IMR-90 (cell line): ENCODE data around the gene REC114. TPM values are rescaled to one million over a fixed set of nuclear protein-coding genes. Genes with fewer than 3 reads are reported as not detected.

Experiments
- ATAC-seq: fragments of 200-7000 bp; cut with Tn5 transposase; 2 replicates; pipeline ENCODE4 v1.9.1; 2020; ENCODE audit warnings: low read depth, mild to moderate bottlenecking, moderate library complexity
- BruUV-seq: library from RNA; stranded (reverse); fragments of 400-500 nt; replicated peaks from 2 replicates; lab custom pipeline; 2021; lab: Mats Ljungman, UMichigan
- CTCF ChIA-PET: fragments of 300-600 bp; formaldehyde crosslinking; extraction: SDS; loops from one replicate; lab custom pipeline; 2021; ENCODE audit warnings: antibody characterized with exemption; lab: Yijun Ruan, JAX
- POLR2A ChIA-PET: fragments of 300-600 bp; sonication (Branson Sonifier 250); formaldehyde crosslinking; loops from one replicate; lab custom pipeline; 2022; ENCODE audit warnings: antibody characterized with exemption; ENCODE audit not compliant: unreplicated experiment; lab: Charles Lee
- DNase-seq: peaks from one replicate; pipeline ENCODE4 v3.0.0; 2013
- H2AFZ ChIP-seq: replicated peaks from 2 replicates; pipeline ENCODE3; 2013; ENCODE audit warnings: low read length, mild to moderate bottlenecking; ENCODE audit not compliant: poor library complexity
- H2AK5ac ChIP-seq: 2 replicates; pipeline ENCODE4 v1.6.1; 2013; ENCODE audit warnings: low read depth, low read length, inconsistent platforms
- H2AK9ac ChIP-seq: replicated peaks from 2 replicates; pipeline ENCODE3; 2013; ENCODE audit warnings: mild to moderate bottlenecking, low read depth, low read length, moderate library complexity; ENCODE audit not compliant: poor library complexity
- H2BK120ac ChIP-seq: 2 replicates; pipeline ENCODE4 v1.6.1; 2013; ENCODE audit warnings: low read depth, low read length, inconsistent platforms
- H2BK15ac ChIP-seq: 3 replicates; pipeline ENCODE4 v1.6.1; 2013; ENCODE audit warnings: low read depth, low read length, inconsistent platforms
- H2BK20ac ChIP-seq: 2 replicates; pipeline ENCODE4 v1.6.1; 2013; ENCODE audit warnings: low read depth, mild to moderate bottlenecking, inconsistent platforms, low read length, moderate library complexity
- H2BK5ac ChIP-seq: 2 replicates; pipeline ENCODE4 v1.6.1; 2013; ENCODE audit warnings: mild to moderate bottlenecking, low read depth, low read length, inconsistent platforms; ENCODE audit not compliant: poor library complexity, severe bottlenecking
- H3K14ac ChIP-seq: replicated peaks from 2 replicates; pipeline ENCODE4 v1.6.1; 2013; ENCODE audit warnings: low read depth, low read length, inconsistent platforms
- H3K18ac ChIP-seq: 2 replicates; pipeline ENCODE4 v1.6.1; 2013; ENCODE audit warnings: low read depth, low read length, control low read depth
- H3K23ac ChIP-seq: 2 replicates; pipeline ENCODE4 v1.6.1; 2013; ENCODE audit warnings: low read depth, low read length, inconsistent platforms
- H3K27ac ChIP-seq: 2 replicates; pipeline ENCODE4 v1.5.1; 2013; ENCODE audit warnings: mild to moderate bottlenecking, control low read depth, low read length; ENCODE audit not compliant: insufficient read depth
- H3K27me3 ChIP-seq: 2 replicates; pipeline ENCODE4 v1.6.1; 2013; ENCODE audit warnings: low read length; ENCODE audit not compliant: control insufficient read depth, insufficient read depth
- H3K36me3 ChIP-seq: 2 replicates; pipeline ENCODE4 v1.6.1; 2013; ENCODE audit warnings: low read length, mixed read lengths; ENCODE audit not compliant: control insufficient read depth, insufficient read depth
- H3K4ac ChIP-seq: 2 replicates; pipeline ENCODE4 v1.6.1; 2013; ENCODE audit warnings: low read depth, low read length, inconsistent platforms
- H3K4me1 ChIP-seq: 2 replicates; pipeline ENCODE4 v1.6.1; 2013; ENCODE audit warnings: low read length, mixed read lengths; ENCODE audit not compliant: control insufficient read depth, insufficient read depth
- H3K4me2 ChIP-seq: 2 replicates; pipeline ENCODE4 v1.6.1; 2013; ENCODE audit warnings: low read depth, mild to moderate bottlenecking, control low read depth, low read length, moderate library complexity
- H3K4me3 ChIP-seq: 2 replicates; pipeline ENCODE4 v1.5.1; 2013; ENCODE audit warnings: low read depth, mild to moderate bottlenecking, control low read depth, low read length, moderate library complexity; ENCODE audit not compliant: insufficient read depth
- H3K56ac ChIP-seq: 2 replicates; pipeline ENCODE4 v1.6.1; 2013; ENCODE audit warnings: low read length, inconsistent platforms; ENCODE audit not compliant: insufficient read depth; ENCODE audit errors: extremely low read depth
- H3K79me1 ChIP-seq, 2 experiments: 2 replicates each; pipeline ENCODE4 v1.6.1; 2013; ENCODE audit warnings: low read length in 2 of 2, inconsistent platforms in 1 of 2, low read depth in 1 of 2
- H3K9ac ChIP-seq: 2 replicates; pipeline ENCODE4 v1.6.1; 2013; ENCODE audit warnings: low read depth, low read length, control low read depth
- H3K9me1 ChIP-seq: 2 replicates; pipeline ENCODE4 v1.6.1; 2013; ENCODE audit warnings: low read length, inconsistent platforms; ENCODE audit not compliant: insufficient read depth
- H3K9me3 ChIP-seq: 2 replicates; pipeline ENCODE4 v1.6.1; 2013; ENCODE audit warnings: low read length; ENCODE audit not compliant: control insufficient read depth, insufficient read depth
- H4K20me1 ChIP-seq: 2 replicates; pipeline ENCODE4 v1.6.1; 2013; ENCODE audit warnings: low read length, inconsistent platforms; ENCODE audit not compliant: insufficient read depth
- H4K5ac ChIP-seq: 2 replicates; pipeline ENCODE4 v1.6.1; 2013; ENCODE audit warnings: mild to moderate bottlenecking, low read depth, low read length, control low read depth
- H4K8ac ChIP-seq, 2 experiments: 2 replicates each; pipeline ENCODE4 v1.6.1; 2013; ENCODE audit warnings: low read depth in 2 of 2, low read length in 2 of 2, control low read depth in 1 of 2, inconsistent platforms in 1 of 2
- H4K91ac ChIP-seq: 2 replicates; pipeline ENCODE4 v1.6.1; 2013; ENCODE audit warnings: low read depth, low read length, inconsistent platforms; ENCODE audit not compliant: insufficient read depth
- BHLHE40 ChIP-seq: fragments of 150-350 bp; IDR thresholded peaks from 2 replicates; pipeline ENCODE4 v1.6.1; 2016; ENCODE audit warnings: mild to moderate bottlenecking, low read depth, low read length
- CEBPB ChIP-seq: IDR thresholded peaks from 2 replicates; pipeline ENCODE4 v1.6.1; 2012; ENCODE audit warnings: low read depth, low read length, improper control_type of control experiment
- CHD1 ChIP-seq: IDR thresholded peaks from 2 replicates; pipeline ENCODE4 v1.6.1; 2012; ENCODE audit warnings: low read depth, low read length, improper control_type of control experiment
- FOS ChIP-seq: fragments of 150-350 bp; IDR thresholded peaks from 2 replicates; pipeline ENCODE4 v1.6.1; 2016; ENCODE audit warnings: low read depth, low read length
- MAZ ChIP-seq: IDR thresholded peaks from 2 replicates; pipeline ENCODE4 v1.6.1; 2012; ENCODE audit warnings: low read depth, mild to moderate bottlenecking, low read length, improper control_type of control experiment, moderate library complexity, borderline replicate concordance
- NFE2L2 ChIP-seq: fragments of 150-350 bp; IDR thresholded peaks from 2 replicates; pipeline ENCODE4 v1.6.1; 2016; ENCODE audit warnings: low read depth, mild to moderate bottlenecking, low read length
- RAD21 ChIP-seq: IDR thresholded peaks from 2 replicates; pipeline ENCODE4 v1.6.1; 2012; ENCODE audit warnings: low read length, improper control_type of control experiment
- RCOR1 ChIP-seq: IDR thresholded peaks from 2 replicates; pipeline ENCODE4 v1.6.1; 2012; ENCODE audit warnings: mild to moderate bottlenecking, low read length, improper control_type of control experiment; ENCODE audit not compliant: insufficient replicate concordance
- SMC3 ChIP-seq: fragments of 150-350 bp; IDR thresholded peaks from 2 replicates; pipeline ENCODE4 v1.6.1; 2016; ENCODE audit warnings: low read depth, mild to moderate bottlenecking, antibody characterized with exemption, low read length, moderate library complexity
- USF2 ChIP-seq: fragments of 150-350 bp; IDR thresholded peaks from 2 replicates; pipeline ENCODE4 v1.6.1; 2017; ENCODE audit warnings: mild to moderate bottlenecking, antibody characterized with exemption, low read length, low read depth
- WGBS, 2 experiments: methylation state at CpG; one replicate each; pipeline versions ENCODE4 v1.1.5 to v1.1.7; 2013; ENCODE audit warnings: missing lambda C conversion rate in 2 of 2; ENCODE audit not compliant: insufficient read length in 1 of 2; ENCODE audit errors: extremely low coverage in 2 of 2; 5-methylcytosine and 5-hydroxymethylcytosine counted together
- dilution Hi-C: fragments of 300-500 bp; cut with HindIII; formaldehyde crosslinking; loops from one replicate; pipeline ENCODE4 v1.14.3; 2018; ENCODE audit warnings: low sequenced_read_pairs; ENCODE audit not compliant: unreplicated experiment
- in situ Hi-C: fragments of 300-500 bp; cut with MboI; formaldehyde crosslinking; loops from 3 replicates; pipeline ENCODE4 v1.14.3; 2019; ENCODE audit warnings: low sequenced_read_pairs, inconsistent platforms, mixed read lengths
- intact Hi-C: fragments of 100-400 bp; cut with micrococcal nuclease; formaldehyde crosslinking; loops from 2 replicates; pipeline ENCODE4 v1.10.0; 2022
- polyA plus RNA-seq, 3 experiments: library from polyadenylated mRNA; depleted of rRNA; stranded (reverse); fragments of >200 nt; gene quantifications; 2 replicates each; pipeline ENCODE4 v1.2.3, GENCODE V29; 2012; ENCODE audit warnings: low replicate concordance in 1 of 3
- total RNA-seq: library from RNA; depleted of rRNA; stranded (reverse); fragments of >200 nt; gene quantifications from 2 replicates; pipeline ENCODE4 v1.2.3, GENCODE V29; 2012
- TF ChIP-seq, protein P1 (sequence below): conservative IDR thresholded peaks from 2 replicates; pipeline ENCODE4 v1.5.1; 2012; ENCODE audit warnings: mild to moderate bottlenecking, low read depth, low read length, improper control_type of control experiment

The REC114 gene
- total and polyA plus RNA-seq, 2 of the 4 experiments (the other 2 are of a cell fraction) = not detected

GRCh38 chr15:73515527-73515926 is 72.6 kb downstream of the REC114 start:
- DNase-seq = no peak
- CTCF ChIA-PET = no interaction called here
- H4K8ac ChIP-seq = no peak overlapping the region

More at GRCh38 chr15:73515527-73515926, 72.6 kb downstream of the REC114 start:
- Histone ChIP-seq H3K14ac (no peak overlapping the region), H4K5ac (no peak overlapping the region), H3K23ac (no peak overlapping the region), H3K9me1 (no peaks in the 10 kb centered on the region), H3K27ac (no peak overlapping the region), H3K36me3 (no peaks in the 10 kb centered on the region), H2AK5ac (no peak overlapping the region), H3K4ac (no peak overlapping the region), H4K20me1 (no peaks in the 10 kb centered on the region), H2BK120ac (no peak overlapping the region), H3K9me3 (no peaks in the 10 kb centered on the region), H3K4me1 (no peaks in the 10 kb centered on the region), H3K18ac (no peak overlapping the region), H4K91ac (no peak overlapping the region), H3K9ac (no peak overlapping the region), H3K4me2 (no peak overlapping the region), H3K27me3 (peaks cover 14% of the 10 kb centered on the region), H2AK9ac (no peak overlapping the region), H2AFZ (no peak overlapping the region), H3K4me3 (no peak overlapping the region), H2BK20ac (no peak overlapping the region), H3K79me1 (no peaks in the 10 kb centered on the region), H3K56ac (no peak overlapping the region), H2BK15ac (no peak overlapping the region), H2BK5ac (no peak overlapping the region)
- ATAC-seq = no peak
- WGBS, 2 experiments = no CpG with 5 or more reads among the region's 1 CpG
- POLR2A ChIA-PET = no interaction called here
- intact Hi-C loops (no loop called here), dilution Hi-C loops (no loop called here), in situ Hi-C loops (no loop called here)
- no peak for TF ChIP-seq RCOR1
- TF ChIP-seq SMC3 = no peak
- TF ChIP-seq CHD1 = no peak
- no peak for TF ChIP-seq MAZ
- no peak for TF ChIP-seq NFE2L2
- TF ChIP-seq FOS = no peak
- TF ChIP-seq, protein P1, sequence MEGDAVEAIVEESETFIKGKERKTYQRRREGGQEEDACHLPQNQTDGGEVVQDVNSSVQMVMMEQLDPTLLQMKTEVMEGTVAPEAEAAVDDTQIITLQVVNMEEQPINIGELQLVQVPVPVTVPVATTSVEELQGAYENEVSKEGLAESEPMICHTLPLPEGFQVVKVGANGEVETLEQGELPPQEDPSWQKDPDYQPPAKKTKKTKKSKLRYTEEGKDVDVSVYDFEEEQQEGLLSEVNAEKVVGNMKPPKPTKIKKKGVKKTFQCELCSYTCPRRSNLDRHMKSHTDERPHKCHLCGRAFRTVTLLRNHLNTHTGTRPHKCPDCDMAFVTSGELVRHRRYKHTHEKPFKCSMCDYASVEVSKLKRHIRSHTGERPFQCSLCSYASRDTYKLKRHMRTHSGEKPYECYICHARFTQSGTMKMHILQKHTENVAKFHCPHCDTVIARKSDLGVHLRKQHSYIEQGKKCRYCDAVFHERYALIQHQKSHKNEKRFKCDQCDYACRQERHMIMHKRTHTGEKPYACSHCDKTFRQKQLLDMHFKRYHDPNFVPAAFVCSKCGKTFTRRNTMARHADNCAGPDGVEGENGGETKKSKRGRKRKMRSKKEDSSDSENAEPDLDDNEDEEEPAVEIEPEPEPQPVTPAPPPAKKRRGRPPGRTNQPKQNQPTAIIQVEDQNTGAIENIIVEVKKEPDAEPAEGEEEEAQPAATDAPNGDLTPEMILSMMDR = no peak
- TF ChIP-seq BHLHE40 = no peak
- TF ChIP-seq CEBPB = no peak
- no peak for TF ChIP-seq USF2
- no peak for TF ChIP-seq RAD21
- no TSS peak for BruUV-seq
